ENCODE data around the gene PHB1.
"Not testable (repeated sequence)": the region's sequence is repeated elsewhere in the genome, so short reads cannot be mapped to it uniquely, and the experiment has no call there.

Gene PHB1

DNA sequence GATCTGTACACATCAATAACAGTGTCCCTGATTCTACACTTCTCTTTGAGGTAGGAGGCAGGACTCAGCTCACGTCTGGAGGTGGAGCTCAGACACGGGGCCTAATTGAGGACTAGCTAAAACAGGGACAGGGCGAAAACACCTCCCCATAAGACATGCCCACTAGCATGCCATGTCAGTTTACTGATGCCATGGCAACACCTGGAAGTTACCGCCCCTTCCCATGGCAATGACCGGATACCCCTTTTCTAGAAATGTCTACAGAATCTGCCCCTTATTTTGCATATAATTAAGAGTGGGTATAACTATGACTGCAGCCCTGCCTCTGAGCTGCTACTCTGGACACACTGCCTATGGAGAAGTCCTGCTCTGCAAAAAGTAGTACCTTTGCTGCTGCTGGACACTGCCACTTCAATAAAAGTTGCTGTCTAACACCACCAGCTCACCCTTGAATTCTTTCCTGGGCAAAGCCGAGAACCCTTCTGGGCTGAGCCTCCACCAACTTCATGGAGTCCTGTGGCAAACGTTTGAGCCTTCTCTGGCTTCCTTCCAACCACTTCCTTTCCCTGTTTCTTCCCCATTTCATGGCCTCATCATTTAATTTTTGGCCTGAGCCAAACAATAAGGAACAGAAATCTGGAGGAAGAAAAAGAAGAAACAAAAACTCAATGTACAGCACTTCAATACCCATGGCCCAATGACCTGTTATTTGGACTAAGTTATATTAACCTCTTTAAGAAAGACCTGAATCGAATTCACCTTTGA is 21.0 kb downstream of the PHB1 start:
- Histone ChIP-seq H3K9ac (ENCODE audit: low read length) (no peak overlapping the region), H3K9me3 (ENCODE audit: control insufficient read depth, low read length) (no peaks in the 10 kb centered on the region), H3K4me1 (ENCODE audit: control insufficient read depth, insufficient read depth, low read length) (peaks cover 16% of the 10 kb centered on the region), H3K27me3 (ENCODE audit: control insufficient read depth, insufficient read depth, low read length) (no peaks in the 10 kb centered on the region), H3K4me3 (ENCODE audit: low read length) (no peak overlapping the region), H3K36me3 (ENCODE audit: control insufficient read depth, insufficient read depth, low read length) (no peaks in the 10 kb centered on the region)

DNA sequence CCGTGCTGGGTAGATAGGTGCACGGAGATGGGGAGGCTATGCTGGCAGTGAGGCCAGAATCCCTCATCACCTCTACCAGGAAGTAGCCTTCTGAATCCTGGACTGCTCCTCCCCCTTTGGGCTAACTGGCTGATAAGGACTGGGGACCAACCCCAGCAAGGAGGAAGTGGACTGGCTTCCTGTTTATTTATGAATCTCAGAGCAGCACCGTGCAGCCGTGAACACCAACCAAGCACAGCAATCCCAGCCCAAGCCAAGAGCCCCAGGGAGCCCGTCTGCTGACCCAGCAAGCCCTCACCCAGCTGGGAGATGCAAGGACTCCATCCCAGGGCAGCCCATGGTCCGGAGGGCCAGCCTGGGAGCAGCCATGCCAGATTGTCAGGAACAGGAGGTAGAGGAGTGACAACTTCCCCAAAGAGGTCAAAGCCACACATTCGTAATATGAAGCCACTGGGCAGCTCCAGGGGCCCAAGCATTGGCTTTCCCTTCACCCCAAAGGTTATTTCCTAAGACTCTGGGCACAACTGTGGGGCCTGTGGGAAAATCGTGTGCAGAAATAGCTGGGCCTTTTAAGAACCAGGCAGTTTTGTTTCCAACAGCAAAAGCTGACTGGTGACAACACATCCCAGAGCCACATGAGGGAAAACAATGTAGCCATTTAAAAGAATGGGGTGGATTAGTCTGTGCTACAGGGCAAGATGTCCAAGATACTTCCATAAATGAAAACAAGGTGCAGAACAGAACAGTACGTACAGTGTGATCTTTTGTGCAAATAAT is 23.9 kb downstream of the PHB1 start:
- peak overlapping the region; percentile 29 for H3K4me3 ChIP-seq (ENCODE audit: low read length)
- peak overlapping the region; percentile 44 for H3K9ac ChIP-seq (ENCODE audit: low read length)

DNA sequence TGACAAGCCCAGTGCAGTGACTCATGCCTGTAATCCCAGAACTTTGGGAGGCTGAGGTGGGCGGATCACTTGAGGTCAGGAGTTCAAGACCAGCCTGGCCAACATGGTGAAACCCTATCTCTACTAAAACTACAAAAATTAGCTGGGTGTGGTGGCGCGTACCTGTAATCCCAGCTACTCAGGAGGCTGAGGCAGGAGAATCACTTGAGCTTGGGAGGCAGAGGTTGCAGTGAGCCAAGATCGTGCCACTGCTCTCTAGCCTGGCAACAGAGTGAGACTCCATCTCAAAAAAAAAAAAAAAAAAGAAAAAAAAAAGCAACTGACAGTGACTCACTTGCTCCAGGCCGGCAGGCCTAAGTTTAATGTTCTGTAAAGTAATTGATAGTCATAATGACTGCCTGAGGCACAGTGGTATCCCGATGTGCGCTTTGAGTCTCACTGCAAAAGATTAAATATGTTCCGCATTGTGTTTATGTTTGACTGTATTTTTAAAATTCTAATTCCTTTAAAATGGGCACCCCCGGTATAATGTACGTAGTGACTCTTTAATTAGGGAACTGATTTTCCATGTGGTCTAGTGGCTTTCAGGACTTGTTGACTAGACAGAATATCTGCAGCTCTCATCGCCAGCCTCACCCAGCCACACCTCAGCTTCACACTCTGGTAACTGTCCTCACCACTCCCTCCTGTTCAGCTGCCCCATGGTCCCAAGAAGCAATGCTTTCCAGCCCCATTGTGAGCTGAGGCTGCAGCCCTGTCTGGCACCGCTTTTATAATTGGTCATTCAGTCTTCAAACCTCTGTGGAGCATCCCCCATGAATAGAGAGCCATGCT is 25.0 kb downstream of the PHB1 start:
- H3K36me3 ChIP-seq (ENCODE audit: control insufficient read depth, insufficient read depth, low read length); H3K9me3 ChIP-seq (ENCODE audit: control insufficient read depth, low read length); H3K27me3 ChIP-seq (ENCODE audit: control insufficient read depth, insufficient read depth, low read length); H3K4me3 ChIP-seq (ENCODE audit: low read length); H3K9ac ChIP-seq (ENCODE audit: low read length): not testable (repeated sequence)
- H3K4me1 ChIP-seq (ENCODE audit: control insufficient read depth, insufficient read depth, low read length): peaks cover 16% of the 10 kb centered on the region

More for the DNA sequence above, 23.9 kb downstream of the PHB1 start:
- H3K27me3 ChIP-seq (ENCODE audit: control insufficient read depth, insufficient read depth, low read length): no peaks in the 10 kb centered on the region
- no peaks in the 10 kb centered on the region for H3K9me3 ChIP-seq (ENCODE audit: control insufficient read depth, low read length)
- H3K36me3 ChIP-seq (ENCODE audit: control insufficient read depth, insufficient read depth, low read length): no peaks in the 10 kb centered on the region
- peaks cover 16% of the 10 kb centered on the region for H3K4me1 ChIP-seq (ENCODE audit: control insufficient read depth, insufficient read depth, low read length)

DNA sequence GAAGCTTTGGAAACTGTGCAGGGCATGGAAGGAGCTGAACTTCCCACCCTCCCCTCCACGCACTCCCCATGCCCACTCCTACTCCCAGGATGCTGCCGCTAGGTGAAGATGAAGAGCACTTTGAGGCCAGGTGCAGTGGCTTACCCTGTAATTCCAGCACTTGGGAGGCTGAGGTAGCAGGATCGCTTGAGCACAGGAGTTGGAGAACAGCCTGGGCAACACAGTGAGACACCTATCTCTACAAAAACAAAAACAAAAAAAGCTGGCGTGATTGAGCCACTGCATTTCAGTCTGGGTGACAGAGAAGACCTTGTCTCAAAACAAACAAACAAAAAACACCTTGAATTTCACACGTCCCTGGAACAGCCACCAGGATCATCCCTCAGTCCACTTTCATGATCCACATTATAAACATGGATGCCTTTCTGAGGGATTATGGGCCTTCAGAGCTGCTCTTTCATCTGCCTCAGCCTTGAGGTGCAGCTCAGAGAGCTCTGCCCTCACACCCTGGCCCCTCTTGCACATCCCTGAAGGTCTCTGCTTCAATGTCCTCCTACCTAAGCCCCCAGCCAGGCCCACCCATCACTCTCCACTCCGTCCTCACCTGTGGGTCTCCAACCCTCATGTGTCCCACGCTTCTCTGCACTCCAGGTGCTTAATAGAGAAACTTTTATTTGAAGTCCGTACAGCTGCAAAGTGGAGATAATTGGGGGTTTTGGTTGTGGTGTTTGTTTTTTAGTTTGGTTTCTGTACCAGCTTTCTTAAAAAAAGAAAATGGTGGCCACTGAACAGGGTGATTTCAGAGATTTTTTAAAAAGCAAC is 25.8 kb downstream of the PHB1 start:
- Histone ChIP-seq H3K9me3 (ENCODE audit: control insufficient read depth, low read length) (no peaks in the 10 kb centered on the region), H3K4me1 (ENCODE audit: control insufficient read depth, insufficient read depth, low read length) (peaks cover 16% of the 10 kb centered on the region), H3K36me3 (ENCODE audit: control insufficient read depth, insufficient read depth, low read length) (no peaks in the 10 kb centered on the region), H3K4me3 (ENCODE audit: low read length) (no peak overlapping the region), H3K9ac (ENCODE audit: low read length) (no peak overlapping the region), H3K27me3 (ENCODE audit: control insufficient read depth, insufficient read depth, low read length) (no peaks in the 10 kb centered on the region)

DNA sequence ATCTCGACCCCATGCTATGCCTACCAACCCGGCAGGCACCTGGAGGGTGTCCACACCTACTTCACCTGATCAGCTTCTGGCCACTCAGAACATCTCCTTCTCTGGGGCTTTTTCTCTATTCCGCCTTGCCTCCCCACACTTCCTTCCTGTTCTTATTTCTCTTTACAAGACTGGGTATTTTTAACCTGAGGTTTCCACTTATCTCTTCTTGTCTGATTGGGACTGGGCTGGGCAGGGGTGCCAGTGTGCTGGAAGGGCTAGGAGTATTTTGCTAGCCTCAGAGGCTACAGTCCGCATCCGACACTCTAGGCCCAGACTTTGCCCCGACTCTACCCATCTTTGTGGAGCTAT is 26.4 kb downstream of the PHB1 start:
- no peaks in the 10 kb centered on the region for H3K36me3 ChIP-seq (ENCODE audit: control insufficient read depth, insufficient read depth, low read length)
- H3K9ac ChIP-seq (ENCODE audit: low read length): no peak overlapping the region
- no peaks in the 10 kb centered on the region for H3K9me3 ChIP-seq (ENCODE audit: control insufficient read depth, low read length)
- H3K27me3 ChIP-seq (ENCODE audit: control insufficient read depth, insufficient read depth, low read length): peaks cover 1% of the 10 kb centered on the region
- H3K4me1 ChIP-seq (ENCODE audit: control insufficient read depth, insufficient read depth, low read length): peaks cover 16% of the 10 kb centered on the region
- no peak overlapping the region for H3K4me3 ChIP-seq (ENCODE audit: low read length)

DNA sequence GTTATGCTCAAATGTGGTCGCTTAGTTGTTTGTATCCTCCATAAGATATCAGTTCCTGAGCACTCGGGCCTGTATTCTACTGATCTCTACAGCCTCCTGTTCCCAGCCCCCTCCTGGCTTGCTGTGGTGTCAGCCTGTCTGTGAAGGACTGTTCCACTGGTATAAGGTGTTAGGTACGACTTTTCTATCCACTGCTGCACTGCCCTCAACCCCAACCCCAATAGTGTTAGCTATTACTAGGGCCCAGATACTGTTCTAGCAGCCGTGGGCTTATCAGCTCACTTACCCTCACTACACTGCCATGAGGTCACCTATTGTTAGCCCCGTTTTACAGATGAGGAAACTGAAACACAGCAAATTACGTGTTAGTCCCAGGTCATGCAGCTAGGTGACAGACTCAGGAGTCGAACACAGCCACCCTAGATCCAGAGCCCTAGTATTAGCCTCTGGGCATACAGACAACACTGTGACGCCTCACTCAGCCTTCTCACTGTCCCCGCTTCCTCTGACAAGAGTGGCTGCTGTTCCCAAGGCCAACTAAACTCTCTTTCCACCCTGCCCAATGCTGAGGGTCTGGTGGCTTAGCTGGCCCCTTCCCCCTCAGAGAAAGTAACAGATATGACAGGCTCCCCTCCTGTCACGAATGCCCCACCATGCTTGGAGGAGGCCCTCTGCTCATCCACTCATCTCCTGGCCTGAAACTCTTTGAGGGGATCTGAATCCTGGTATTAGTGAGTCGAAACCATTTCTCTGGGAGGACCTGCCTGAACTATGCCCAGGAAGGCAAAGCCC is 27.0 kb downstream of the PHB1 start:
- Histone ChIP-seq H3K36me3 (ENCODE audit: control insufficient read depth, insufficient read depth, low read length) (no peaks in the 10 kb centered on the region), H3K4me1 (ENCODE audit: control insufficient read depth, insufficient read depth, low read length) (peaks cover 16% of the 10 kb centered on the region), H3K4me3 (ENCODE audit: low read length) (no peak overlapping the region), H3K27me3 (ENCODE audit: control insufficient read depth, insufficient read depth, low read length) (peaks cover 4% of the 10 kb centered on the region), H3K9me3 (ENCODE audit: control insufficient read depth, low read length) (no peaks in the 10 kb centered on the region), H3K9ac (ENCODE audit: low read length) (no peak overlapping the region)

DNA sequence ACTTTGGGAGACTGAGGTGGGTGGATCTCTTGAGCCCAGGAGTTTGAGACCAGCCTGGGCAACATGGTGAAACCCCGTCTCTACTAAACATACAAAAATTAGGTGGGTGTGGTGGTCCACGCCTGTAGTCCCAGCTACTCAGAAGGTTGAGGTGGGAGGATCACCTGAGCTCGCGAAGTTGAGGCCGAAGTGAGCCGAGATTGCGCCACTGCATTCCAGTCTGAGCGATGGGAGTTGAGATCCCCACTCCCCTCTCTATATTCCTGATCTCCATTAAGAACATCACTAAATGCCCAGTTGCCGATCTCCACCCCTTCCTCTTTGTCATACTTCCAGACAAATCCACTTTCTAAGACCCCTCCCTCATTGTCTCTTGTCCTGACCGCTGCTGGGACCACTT is 28.3 kb downstream of the PHB1 start:
- peaks cover 15% of the 10 kb centered on the region for H3K4me1 ChIP-seq (ENCODE audit: control insufficient read depth, insufficient read depth, low read length)
- no peak overlapping the region for H3K9ac ChIP-seq (ENCODE audit: low read length)
- H3K4me3 ChIP-seq (ENCODE audit: low read length): no peak overlapping the region
- H3K36me3 ChIP-seq (ENCODE audit: control insufficient read depth, insufficient read depth, low read length): no peaks in the 10 kb centered on the region
- peaks cover 4% of the 10 kb centered on the region for H3K27me3 ChIP-seq (ENCODE audit: control insufficient read depth, insufficient read depth, low read length)
- no peaks in the 10 kb centered on the region for H3K9me3 ChIP-seq (ENCODE audit: control insufficient read depth, low read length)

DNA sequence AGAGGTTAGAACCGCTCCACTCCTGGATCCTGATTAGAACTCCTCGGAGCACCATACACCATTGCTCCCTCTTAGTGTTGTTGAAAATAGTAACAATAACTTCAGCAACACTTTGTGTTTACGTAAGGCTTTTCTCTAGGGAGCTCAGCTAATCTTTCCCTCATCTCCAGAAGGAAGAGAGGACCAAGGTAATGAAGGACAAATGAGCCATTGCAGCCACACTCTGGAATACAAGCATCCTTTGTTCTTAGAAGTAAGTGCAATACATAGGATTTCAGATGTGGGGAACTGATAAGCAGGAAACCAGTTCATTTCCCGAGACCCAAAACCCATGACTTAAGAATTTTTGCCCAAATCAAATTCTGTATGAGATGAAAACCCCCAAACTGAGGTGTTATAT is 29.7 kb downstream of the PHB1 start:
- Histone ChIP-seq H3K27me3 (ENCODE audit: control insufficient read depth, insufficient read depth, low read length) (peaks cover 4% of the 10 kb centered on the region), H3K9ac (ENCODE audit: low read length) (no peak overlapping the region), H3K4me3 (ENCODE audit: low read length) (no peak overlapping the region), H3K4me1 (ENCODE audit: control insufficient read depth, insufficient read depth, low read length) (peaks cover 1% of the 10 kb centered on the region), H3K9me3 (ENCODE audit: control insufficient read depth, low read length) (no peaks in the 10 kb centered on the region), H3K36me3 (ENCODE audit: control insufficient read depth, insufficient read depth, low read length) (no peaks in the 10 kb centered on the region)

DNA sequence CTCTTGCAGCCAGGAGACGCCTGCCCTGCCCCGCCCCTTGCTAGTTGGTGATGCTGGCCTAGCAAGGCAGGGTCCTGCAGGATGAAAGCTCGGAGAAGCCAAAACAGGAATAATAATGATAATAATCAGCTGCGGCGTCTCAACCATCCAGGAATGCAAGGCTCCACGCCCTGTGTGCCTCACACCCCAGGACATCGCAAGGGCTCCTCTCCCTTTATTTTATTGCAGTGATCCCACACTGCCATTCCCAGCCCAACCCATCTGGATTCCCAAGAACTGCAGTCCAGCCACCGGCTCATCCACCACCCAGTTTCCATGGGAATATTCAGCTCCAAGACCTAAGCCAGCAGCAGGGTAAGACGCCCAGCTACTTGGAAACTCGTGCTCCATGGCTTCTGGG is 31.6 kb downstream of the PHB1 start:
- no peak overlapping the region for H3K4me3 ChIP-seq (ENCODE audit: low read length)
- no peak overlapping the region for H3K9ac ChIP-seq (ENCODE audit: low read length)
- H3K4me1 ChIP-seq (ENCODE audit: control insufficient read depth, insufficient read depth, low read length): no peaks in the 10 kb centered on the region
- peaks cover 4% of the 10 kb centered on the region for H3K27me3 ChIP-seq (ENCODE audit: control insufficient read depth, insufficient read depth, low read length)
- no peaks in the 10 kb centered on the region for H3K36me3 ChIP-seq (ENCODE audit: control insufficient read depth, insufficient read depth, low read length)
- H3K9me3 ChIP-seq (ENCODE audit: control insufficient read depth, low read length): no peaks in the 10 kb centered on the region

DNA sequence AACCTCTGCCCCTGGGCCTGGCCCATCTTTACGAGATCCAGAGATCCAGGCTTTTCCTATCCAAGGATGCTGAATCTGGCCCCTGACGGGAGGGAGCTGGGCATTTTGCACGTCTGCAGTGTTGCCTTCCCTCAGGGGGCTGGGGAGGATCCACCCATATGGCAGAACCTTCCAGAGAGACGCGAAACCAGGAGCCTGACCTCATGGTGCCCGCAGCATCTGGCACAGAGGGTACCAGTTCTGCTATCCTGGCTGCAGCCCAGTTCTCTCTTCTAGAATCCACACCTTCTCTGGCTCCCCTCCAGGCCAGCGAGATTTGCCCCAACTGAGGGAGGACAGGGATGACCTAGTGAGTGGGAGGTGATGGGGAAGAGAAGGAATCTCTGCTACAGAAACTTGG is 32.1 kb downstream of the PHB1 start:
- Histone ChIP-seq H3K9ac (ENCODE audit: low read length) (no peak overlapping the region), H3K9me3 (ENCODE audit: control insufficient read depth, low read length) (no peaks in the 10 kb centered on the region), H3K27me3 (ENCODE audit: control insufficient read depth, insufficient read depth, low read length) (peaks cover 4% of the 10 kb centered on the region), H3K4me1 (ENCODE audit: control insufficient read depth, insufficient read depth, low read length) (no peaks in the 10 kb centered on the region), H3K4me3 (ENCODE audit: low read length) (no peak overlapping the region), H3K36me3 (ENCODE audit: control insufficient read depth, insufficient read depth, low read length) (no peaks in the 10 kb centered on the region)

DNA sequence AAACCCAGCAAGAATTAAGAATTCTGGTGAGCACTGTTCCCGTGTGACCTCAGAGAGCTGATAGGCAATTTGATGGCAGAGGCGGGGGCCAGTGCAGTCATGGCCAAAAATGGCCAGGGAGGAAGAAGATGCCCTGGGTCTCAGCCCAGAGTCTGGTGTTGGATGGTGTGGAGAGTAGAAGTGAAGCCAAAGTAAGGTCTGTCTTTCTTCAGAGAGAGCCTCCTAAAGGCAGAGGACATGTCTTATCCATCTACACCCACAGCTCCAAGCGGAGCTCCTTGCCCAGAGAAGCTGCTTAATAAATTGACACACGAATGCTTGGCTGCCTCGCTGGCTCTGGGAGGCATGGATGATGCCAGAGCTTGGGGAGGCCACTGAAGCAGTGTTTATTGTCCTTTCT is 32.9 kb downstream of the PHB1 start:
- Histone ChIP-seq H3K9ac (ENCODE audit: low read length) (no peak overlapping the region), H3K27me3 (ENCODE audit: control insufficient read depth, insufficient read depth, low read length) (peaks cover 4% of the 10 kb centered on the region), H3K4me1 (ENCODE audit: control insufficient read depth, insufficient read depth, low read length) (no peaks in the 10 kb centered on the region), H3K4me3 (ENCODE audit: low read length) (no peak overlapping the region), H3K36me3 (ENCODE audit: control insufficient read depth, insufficient read depth, low read length) (no peaks in the 10 kb centered on the region), H3K9me3 (ENCODE audit: control insufficient read depth, low read length) (no peaks in the 10 kb centered on the region)
